ENCODE data around the gene NKD1.

DNA sequence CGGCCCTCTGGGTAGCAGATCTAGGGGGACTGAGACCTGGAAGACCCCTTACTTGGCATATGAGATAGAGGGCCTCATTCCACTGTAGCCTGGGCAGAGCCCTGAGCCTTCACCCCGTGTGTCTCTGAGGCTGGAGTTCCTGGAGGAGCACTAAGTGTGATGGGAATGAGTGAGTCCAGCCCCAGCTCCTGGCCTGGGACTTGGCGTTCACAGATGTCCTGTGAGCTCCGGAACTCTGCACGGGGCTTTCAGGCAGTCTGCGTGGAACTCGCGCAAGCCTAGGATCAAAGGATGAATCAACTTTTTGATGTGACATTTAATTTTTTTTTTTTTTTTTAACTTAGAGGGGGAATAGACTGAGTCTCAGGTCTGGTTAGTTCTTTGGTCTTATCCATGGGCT lies 1.8 kb downstream of the NKD1 start:
- no peak for TF ChIP-seq POLR2A (IDR thresholded peaks at IDR 0.05)
- TF ChIP-seq POLR2AphosphoS5 (IDR thresholded peaks at IDR 0.05): no peak
- no peak for TF ChIP-seq EP300 (IDR thresholded peaks at IDR 0.05)
